Measurements from ENCODE around the gene LRRC4C.
"Not testable (repeated sequence)": the region's sequence is repeated elsewhere in the genome, so short reads cannot be mapped to it uniquely, and the experiment has no call there.

The LRRC4C gene

DNA sequence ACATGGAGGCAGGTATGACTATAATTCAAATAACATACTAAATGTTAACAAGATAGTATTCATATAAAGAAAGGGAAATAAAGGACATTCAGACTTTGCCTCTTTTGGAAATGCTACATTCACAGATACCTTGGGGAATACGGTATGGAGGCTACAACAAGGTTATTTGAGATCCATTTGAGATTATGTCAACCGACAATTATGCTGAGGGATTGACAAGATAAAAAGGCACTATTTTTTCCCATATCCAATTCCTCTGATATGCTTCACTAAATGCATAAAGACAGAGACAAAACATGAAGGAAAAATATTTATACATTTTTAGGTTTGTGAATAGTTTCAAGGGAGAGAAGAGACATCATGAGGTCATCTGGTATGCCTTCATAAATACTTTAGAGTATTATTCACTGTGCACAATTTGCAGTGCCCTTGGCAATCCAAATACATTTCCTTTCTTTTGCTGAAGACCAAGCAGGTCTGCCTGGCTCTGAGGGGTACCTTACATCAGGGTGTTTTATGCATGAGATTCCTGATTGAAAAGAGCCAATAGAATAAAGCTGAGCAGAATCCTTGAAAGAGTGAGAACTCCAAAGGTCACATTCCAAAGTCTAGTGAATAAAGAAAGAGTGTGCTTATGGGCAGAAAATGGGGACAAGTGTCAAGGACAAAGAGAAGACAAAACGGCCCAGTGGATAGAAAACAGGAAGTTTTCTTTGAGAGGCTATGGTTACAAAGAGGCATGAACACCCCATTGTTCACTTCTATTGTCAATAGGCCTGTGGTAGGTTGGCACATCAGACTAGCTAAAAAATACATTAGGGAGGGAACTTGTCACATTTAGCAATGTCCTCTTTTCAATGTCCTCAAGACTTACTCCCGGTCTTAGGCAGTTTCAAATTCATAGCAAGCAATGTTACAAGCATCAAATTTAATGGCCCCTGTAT is 455.8 kb downstream of the LRRC4C start:
- DNase-seq = peak; percentile 33

DNA sequence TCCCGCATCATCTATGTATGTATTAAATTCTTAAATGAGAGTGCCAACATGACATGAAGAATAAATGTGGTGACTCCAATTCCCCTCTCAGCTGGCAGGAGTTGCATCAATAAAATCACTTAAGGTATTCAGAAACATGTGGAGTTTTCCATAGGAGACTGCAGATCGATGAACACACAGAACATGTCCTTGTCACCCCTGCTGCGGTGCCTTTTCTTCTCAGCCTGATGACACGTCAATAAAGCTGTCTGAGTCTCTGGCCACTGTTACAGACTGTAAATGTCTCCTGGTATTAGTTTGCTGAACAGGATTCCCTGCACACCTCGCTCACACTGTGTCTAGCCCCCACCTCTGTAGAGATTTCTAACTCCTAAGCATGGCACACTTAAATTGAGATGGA is 460.5 kb downstream of the LRRC4C start:
- DNase-seq = peak; percentile 78

DNA sequence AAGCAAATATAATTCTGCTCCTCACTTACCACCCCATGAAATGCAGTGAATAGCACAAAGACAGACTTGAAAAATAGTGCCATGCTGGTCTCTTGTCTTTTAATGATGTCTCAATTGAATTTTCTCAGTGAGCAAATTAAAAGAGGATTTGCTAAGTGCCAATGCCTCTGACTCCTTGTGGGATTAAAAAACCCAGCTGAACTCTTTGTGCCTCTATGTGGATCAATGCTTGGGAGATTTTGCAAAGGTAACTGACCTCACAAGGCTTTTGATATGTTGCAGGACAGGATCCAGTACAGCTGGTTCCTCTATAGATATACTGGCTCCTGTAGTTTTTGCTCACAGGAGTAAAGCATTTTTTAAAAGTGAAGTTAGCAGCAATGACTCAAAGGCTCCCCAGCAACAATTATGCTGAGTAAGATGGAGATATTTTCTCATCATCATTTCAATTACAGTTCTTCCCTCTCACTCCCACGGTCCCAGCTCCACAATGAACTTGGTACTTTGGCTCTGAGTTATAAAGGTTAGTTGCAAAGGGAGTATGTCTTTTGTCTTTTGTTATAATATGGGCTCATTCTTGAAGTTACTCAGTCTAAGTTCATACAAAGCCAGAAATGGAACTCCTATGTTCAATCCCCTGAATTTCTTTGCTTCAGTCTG is 471.5 kb downstream of the LRRC4C start:
- no peak for DNase-seq

DNA sequence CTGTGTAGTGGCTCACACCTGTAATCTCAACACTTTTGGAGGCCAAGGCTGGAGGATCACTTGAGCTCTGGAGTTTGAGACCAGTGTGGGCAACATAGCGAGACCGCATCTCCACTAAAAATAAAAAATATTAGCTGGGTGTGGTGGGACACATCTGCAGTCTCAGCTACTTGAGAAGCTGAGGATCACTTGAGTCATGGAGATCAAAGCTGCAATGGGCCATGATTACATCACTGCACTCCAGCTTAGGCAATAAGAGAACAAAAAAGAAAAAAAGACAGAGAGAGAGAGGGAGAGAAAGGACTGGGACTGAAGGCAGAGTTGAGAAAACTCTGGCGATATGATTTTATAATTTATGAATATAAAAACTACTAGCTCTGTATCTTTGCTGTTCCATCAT is 473.1 kb downstream of the LRRC4C start:
- no peak for DNase-seq

DNA sequence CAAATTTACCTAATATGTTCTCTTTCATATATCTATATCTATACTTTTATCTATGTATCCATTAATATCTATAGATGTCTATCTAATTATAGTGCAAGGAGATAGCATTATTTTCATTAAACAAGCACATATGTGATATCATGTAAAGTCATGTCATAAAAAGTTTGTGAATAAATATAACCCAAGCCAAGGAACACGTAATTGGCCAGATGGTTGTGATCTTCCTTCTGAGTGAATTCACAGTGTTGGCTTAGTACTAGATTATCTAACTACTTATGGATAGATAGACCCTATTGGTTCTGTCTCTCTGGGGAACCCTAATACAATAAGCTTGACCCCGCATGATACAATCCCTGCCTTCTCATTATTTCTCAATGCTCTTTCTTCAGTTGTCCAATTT is 484.4 kb downstream of the LRRC4C start:
- DNase-seq = no peak

DNA sequence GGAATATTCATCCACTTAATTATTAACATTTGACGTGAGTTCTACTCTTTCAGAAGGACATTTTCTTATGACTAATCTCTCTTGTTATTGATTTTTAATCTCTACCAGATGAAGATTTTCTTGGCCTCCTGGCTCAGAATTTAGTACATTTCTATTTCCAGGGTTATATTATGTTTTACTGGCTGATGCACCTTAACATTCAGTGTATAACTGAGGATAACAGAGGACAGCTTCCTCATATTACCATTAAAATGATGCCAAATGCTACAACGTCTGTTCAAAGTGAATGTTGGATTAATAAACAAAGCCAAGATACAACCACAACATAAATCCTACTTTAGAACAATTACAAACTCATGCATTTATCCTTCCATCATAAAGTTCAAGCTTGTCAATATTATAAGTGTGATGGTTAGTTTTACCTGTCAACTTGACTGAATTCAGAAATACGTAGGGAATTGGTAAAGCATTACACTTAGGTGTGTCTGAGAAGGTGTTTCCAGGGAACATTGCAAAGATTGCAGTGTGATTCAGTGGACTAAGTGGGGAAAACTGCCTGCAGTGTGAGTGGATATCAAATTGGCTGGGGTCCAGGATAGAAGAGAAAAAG is 485.2 kb downstream of the LRRC4C start:
- DNase-seq = no peak

DNA sequence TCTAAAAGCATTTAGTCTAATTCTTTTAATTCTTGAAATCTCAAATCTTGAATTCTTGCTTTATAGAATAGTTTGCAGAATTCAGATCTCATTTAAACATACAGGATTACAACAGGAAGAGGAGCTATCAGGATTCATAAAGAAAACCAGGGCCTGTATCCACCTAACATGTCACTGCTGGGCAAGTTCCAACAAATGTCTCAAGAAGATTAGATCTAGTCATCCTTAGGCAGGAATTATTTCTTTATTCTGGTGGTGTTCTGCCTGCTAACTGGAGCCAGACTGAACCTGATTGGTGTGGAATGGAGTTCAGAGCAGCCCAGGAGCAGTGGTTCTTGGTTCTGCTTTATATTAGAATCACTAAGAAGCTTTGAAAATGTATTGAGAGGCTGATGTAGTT is 500.7 kb downstream of the LRRC4C start:
- no peak for DNase-seq

DNA sequence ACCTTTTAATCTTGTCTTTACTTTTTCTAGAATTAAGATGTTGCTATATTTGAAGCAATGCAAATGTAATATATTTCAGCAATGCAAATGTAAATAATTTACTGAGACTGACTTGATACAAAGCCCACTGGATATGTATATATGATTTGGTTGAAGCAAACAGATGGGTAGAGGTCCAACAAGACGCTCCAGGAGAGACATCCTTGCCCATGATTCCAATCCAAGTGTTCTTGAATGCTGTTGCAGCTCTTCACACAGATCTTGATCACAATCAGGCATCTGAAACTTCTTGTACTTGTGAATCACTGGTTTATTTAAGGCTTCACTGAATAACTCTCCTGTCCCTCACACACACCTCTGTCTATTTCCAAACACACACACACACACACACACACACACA is 507.0 kb downstream of the LRRC4C start:
- no peak for DNase-seq

DNA sequence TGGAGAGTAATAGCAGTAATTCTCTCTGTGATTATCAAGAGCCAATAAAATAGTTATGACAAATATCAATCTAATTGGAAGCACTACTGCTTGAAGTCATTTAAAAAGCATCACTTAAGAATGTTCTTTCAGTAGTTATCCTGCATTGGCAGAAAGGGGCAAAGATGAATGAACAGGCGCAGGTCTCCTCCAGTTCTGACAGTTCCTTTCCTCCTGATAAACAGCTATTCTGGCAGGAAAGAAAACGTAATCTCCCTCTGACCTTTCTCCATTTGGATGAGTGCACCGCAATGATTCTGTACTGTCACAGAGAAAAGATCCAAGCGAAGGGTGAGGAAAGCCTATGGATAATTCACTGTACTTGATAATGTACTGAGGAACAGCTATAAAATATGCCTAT is 521.5 kb downstream of the LRRC4C start:
- DNase-seq = no peak

DNA sequence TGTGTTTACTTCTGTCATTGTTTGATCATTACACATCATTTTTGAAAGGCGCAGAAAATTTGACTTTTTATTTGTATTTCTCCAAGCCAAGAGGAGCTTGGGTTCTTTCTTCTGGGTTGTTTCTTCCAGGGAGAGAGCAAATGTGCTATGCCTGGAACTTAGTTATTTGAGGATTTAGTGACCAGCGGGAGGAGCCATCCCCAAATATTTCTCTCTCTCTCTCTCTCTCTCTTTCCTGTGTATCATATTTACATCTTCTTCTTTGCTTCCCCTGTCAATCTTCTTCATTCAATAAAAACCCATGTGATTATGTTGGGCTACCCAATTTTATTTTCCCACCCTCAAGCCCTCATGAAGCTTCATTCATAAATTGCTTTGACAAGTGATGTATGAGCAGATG is 534.5 kb downstream of the LRRC4C start:
- DNase-seq = peak; percentile 49

DNA sequence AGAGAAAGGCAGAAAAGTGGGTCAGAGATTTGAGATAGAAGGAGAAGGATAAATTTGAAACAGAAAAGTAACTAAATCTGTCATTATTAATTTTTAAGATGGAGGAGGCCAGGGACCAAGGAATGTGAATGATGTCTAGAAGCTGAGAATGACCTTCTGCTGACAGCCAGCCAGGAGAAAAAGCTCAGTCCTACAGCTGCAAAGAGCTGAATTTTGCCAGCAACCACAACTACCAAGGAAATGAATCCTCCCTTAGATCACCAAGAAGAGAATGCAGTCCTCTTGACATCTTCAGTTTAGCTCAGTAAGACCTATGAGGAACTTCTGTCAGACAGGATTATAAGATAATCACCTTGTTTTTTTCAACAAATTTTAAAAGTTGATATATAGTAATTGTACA is 538.2 kb downstream of the LRRC4C start:
- no peak for DNase-seq

DNA sequence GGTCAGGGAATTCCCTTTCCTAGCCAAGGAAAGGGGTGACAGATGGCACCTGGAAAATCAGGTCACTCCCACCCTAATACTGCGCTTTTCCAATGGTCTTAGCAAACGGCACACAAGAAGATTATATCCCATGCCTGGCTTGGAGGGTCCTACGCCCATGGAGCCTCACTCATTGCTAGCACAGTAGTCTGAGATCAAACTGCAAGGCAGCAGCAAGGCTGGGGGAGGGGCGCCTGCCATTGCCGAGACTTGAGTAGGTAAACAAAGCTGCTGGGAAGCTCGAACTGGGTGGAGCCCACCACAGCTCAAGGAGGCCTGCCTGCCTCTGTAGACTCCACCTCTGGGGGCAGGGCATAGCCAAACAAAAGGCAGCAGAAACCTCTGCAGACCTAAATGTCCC is 548.7 kb downstream of the LRRC4C start:
- DNase-seq = not testable (repeated sequence)

DNA sequence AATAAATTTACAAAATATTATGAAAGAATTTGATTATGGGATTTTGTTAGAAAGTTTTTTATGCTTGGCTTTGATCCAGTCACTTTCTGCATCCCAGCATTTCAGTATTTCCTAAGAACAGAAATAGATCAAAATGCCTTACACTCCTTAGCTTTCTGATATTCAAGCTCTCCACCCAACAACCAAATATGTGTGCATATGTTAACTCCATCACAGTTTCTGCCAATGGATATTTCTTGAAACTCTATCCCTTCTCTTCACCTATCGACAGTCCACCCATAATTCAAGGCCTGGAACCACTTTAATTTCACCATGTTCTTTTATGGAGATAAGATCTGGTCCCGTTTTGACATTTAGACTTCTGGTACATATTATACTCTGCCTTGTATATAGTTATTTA is 565.0 kb downstream of the LRRC4C start:
- no peak for DNase-seq

DNA sequence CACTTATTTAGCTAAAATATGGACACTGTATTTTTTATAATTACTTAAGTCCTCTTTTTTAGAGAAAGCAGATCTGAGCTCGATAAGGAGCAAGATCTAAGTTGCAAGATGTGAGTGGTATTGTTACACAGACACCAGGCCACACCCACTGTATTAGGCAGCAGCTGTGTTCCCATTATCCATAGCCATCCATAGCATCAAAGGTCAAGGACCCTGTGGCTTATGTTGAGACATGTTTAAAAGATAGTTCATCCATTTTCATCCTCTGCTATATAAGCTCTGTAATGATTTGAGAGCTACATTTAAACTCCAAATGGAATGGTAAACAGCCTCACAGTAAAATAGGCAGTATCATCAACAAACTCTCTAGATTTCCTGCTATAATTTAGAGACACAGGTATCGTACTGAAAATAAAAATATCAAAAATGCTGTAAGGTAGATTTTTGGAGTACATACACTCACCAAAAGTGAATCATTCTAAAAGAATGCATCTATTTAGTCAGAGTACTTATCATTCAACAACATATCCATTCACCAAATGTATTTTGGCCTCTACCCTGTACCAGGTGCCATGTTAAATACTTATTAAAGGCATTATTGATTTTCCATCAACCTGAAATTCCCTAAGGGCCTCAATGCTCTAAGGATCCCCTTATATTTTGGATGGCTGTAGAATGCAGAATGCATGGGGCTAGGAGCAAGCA is 574.0 kb downstream of the LRRC4C start:
- peak; percentile 41 for DNase-seq

DNA sequence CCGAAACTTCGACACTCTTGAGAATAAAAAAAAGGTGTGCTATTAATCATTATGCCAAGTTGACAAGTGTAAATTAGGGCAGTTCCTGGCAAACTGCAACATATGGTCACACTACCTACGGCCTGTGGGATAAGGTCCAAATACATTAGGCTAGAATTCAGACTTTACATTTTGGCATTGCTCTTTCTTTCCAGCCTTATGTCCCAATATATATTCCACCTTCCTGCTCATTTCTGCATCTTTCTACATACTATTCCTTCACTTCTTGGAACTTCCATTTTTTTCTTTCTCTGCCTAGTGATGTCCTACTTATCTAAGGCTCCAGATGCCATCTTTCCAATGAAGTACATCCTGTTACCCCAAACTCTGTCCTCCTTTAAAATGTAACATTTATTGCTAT is 577.2 kb downstream of the LRRC4C start:
- no peak for DNase-seq

DNA sequence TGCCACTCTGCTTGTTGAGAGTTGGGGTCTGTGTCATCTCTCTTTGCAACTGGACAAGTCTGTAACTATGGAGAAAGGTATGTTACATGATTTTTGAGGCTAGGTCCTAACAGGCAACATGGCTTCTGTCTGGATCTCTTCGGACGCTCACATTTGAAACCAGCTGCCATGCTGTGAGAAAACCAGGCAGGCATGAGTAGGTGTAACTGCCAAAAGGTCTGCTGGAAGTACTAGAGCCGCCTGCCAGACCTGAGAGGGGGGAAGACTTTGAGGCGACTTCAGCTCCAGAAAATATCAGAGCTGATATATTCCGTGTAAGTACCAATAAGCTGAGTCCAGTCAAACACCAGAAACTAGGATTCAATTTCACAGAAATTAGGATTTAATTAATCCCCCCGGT is 579.5 kb downstream of the LRRC4C start:
- no peak for DNase-seq

DNA sequence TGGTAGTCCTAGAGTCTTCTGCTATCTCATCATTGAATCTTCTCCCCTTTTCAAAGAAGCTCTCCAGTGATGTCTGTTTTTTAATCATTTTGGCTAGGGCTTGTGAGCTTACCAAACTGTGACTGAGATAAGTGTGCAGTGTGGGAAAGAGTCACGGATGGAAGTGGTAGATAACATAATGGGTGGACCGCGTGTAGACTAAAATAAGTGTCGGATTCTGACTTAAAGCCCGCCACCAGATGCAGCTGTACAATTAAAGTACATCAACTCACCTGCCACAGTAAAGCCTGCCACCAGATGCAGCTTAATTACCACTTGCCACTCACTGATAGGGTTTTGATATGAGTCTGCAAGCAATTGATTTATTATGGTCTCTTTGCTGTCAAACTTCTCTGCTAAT is 581.5 kb downstream of the LRRC4C start:
- DNase-seq = no peak

DNA sequence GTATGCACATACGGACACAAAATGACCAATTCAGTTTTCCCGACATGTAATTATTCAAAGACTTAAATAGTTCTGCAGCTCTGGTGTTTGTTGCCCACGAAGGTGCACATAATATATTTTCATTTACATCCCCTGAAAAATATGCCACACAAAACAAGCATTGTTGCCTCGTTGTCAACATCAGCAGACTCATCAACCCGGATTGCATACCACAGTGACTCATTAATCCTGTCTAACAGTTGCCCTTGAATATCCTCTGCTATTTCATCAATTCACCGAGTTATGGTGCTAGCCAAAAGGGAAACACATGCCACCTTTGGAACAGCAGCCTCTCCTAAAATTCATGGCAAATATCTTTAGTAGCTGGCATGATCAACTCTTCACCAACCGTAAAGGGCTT is 582.2 kb downstream of the LRRC4C start:
- no peak for DNase-seq

DNA sequence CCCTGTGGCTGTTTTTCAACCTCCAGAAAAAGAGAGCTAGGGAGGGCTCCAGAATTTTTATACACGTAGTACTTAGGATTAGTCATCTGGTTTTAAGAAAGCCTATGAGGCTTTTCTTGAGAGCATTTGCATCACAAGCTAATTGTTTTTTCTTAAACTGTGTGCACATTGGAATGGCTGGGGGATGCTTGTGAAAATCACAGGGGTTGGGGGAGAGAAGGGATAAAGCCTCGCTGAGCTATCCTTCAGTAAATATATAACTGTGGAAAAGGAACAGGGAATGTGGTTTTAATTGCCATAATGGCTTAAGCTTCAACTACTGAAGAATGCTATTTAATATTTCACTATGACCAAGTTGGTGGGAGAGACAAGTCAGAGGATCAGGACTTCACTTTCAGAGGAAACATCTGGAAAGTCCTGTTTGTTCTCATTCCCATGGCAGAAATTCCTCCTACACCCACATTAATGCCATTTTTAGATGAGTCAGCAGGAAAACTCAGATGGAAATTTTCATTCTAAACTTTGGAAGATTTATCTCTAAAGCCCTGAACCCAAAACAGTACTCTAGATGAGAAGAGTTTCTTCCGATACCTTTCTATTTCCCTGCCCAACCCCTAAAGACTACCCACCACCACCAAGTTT is 591.3 kb downstream of the LRRC4C start:
- DNase-seq = no peak

DNA sequence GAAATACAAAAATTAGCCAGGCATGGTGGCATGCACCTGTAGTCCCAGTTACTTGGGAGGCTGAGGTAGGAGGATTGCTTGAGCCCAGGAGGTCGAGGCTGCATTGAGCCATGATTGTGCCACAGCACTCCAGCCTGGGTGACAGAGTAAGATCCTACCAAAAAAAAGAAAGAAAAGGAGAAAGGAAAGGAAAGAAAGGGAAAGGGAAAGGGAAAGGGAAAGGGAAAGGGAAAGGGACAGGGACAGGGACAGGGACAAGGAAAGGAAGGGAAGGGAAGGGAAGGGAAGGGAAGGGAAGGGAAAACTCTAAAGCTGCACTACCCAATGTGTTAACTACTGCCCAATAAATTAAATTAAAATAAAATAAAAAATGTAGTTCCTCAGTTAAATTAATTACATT is 601.7 kb downstream of the LRRC4C start:
- not testable (repeated sequence) for DNase-seq

DNA sequence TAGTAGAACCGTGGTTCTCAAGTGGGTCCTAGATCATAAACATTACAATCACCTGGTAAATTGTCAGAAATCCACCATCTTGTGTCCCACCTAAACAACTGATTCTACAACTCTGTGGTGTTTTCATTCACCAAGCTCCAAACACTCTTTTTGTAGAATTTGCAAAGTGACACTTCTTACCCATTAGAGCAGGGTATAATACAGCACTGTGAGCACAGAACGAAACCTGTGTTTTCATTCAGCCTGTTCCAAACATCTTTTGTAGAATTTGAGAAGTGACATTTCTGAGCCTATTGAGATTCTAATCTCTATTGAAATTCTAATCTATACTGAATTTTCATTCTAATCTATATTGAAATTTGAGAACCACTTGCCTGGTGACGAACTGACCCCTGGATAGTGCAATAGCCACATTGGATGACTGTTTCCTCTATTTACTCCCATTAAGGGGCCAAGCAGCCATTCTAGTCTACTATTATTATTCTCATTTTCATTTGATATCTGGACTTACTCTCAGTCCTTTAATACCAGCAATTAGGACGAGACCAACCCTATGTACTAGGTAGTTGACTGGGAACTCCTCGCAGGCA is 616.6 kb downstream of the LRRC4C start:
- no peak for DNase-seq

DNA sequence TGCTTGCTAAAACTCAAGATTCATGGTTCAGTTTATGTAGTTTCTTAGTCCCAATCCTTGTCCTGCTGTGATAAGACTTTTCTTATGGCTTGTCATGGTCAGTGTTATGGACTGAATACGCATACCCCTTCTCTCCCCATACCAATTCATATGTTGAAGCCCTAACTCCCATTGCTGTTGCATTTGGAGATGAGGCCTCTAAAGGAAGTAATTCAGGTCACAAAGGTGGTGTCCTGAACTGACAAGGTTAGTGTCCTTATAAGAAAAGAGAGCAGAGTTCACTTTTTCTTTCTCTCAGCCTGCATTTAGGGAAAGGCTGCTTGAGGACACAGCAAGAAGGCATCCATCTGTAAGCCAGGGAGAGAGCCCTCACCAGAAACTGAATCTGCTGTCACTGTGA is 618.2 kb downstream of the LRRC4C start:
- DNase-seq = no peak

All from eye (tissue), 1 donor.